ENCODE measurements around the gene YWHAQ. TPM values are rescaled to one million over a fixed set of nuclear protein-coding genes. Genes with fewer than 3 reads are reported as not detected.

The YWHAQ gene
- total RNA-seq, 1 donor: 242 TPM

- Histone ChIP-seq H3K36me3 (ENCODE audit: insufficient read depth, low read length) (peaks cover 6% of the 10 kb centered on the region), H3K27me3 (ENCODE audit: insufficient read depth, low read length) (no peaks in the 10 kb centered on the region), H3K9me3 (ENCODE audit: low read depth, low read length) (no peaks in the 10 kb centered on the region), H2AFZ (ENCODE audit: low read length) (no peak overlapping the region), H3K4me2 (ENCODE audit: insufficient read depth, low read length) (no peak overlapping the region), H4K20me1 (ENCODE audit: insufficient read depth, low read length) (no peaks in the 10 kb centered on the region), H3K27ac (ENCODE audit: low read depth, low read length) (no peak overlapping the region), H3K4me1 (ENCODE audit: insufficient read depth, low read length) (peaks cover 2% of the 10 kb centered on the region), H3K79me2 (ENCODE audit: insufficient read depth, low read length) (peaks cover 3% of the 10 kb centered on the region), H3K4me3 (ENCODE audit: insufficient read depth, low read length) (no peak overlapping the region)
- TF ChIP-seq CTCF (IDR thresholded peaks at IDR 0.05; ENCODE audit: extremely low read depth, low read depth, low read length): no peak
- no peak for DNase-seq (ENCODE audit: insufficient read length, low spot score, missing footprints)
These were observed 52.1 kb downstream of the YWHAQ start for GRCh38 chr2:9578467-9579235.

GRCh38 chr2:9574331-9574730 lies 56.5 kb downstream of the YWHAQ start:
- Histone ChIP-seq H3K27ac (ENCODE audit: low read depth, low read length) (no peak overlapping the region), H3K4me2 (ENCODE audit: insufficient read depth, low read length) (no peak overlapping the region), H3K36me3 (ENCODE audit: insufficient read depth, low read length) (no peaks in the 10 kb centered on the region), H3K4me3 (ENCODE audit: insufficient read depth, low read length) (no peak overlapping the region), H3K4me1 (ENCODE audit: insufficient read depth, low read length) (peaks cover 13% of the 10 kb centered on the region), H3K9me3 (ENCODE audit: low read depth, low read length) (no peaks in the 10 kb centered on the region), H2AFZ (ENCODE audit: low read length) (no peak overlapping the region), H4K20me1 (ENCODE audit: insufficient read depth, low read length) (no peaks in the 10 kb centered on the region), H3K79me2 (ENCODE audit: insufficient read depth, low read length) (no peaks in the 10 kb centered on the region), H3K27me3 (ENCODE audit: insufficient read depth, low read length) (no peaks in the 10 kb centered on the region)
- DNase-seq (ENCODE audit: insufficient read length, low spot score, missing footprints): no peak
- TF ChIP-seq CTCF (IDR thresholded peaks at IDR 0.05; ENCODE audit: extremely low read depth, low read depth, low read length): no peak

GRCh38 chr2:9573840-9574239 lies 57.0 kb downstream of the YWHAQ start:
- no peak for DNase-seq (ENCODE audit: insufficient read length, low spot score, missing footprints)
- Histone ChIP-seq H3K36me3 (ENCODE audit: insufficient read depth, low read length) (no peaks in the 10 kb centered on the region), H3K4me3 (ENCODE audit: insufficient read depth, low read length) (no peak overlapping the region), H2AFZ (ENCODE audit: low read length) (no peak overlapping the region), H3K79me2 (ENCODE audit: insufficient read depth, low read length) (no peaks in the 10 kb centered on the region), H3K27me3 (ENCODE audit: insufficient read depth, low read length) (no peaks in the 10 kb centered on the region), H3K4me2 (ENCODE audit: insufficient read depth, low read length) (no peak overlapping the region), H4K20me1 (ENCODE audit: insufficient read depth, low read length) (no peaks in the 10 kb centered on the region), H3K9me3 (ENCODE audit: low read depth, low read length) (no peaks in the 10 kb centered on the region), H3K27ac (ENCODE audit: low read depth, low read length) (no peak overlapping the region), H3K4me1 (ENCODE audit: insufficient read depth, low read length) (peaks cover 13% of the 10 kb centered on the region)
- TF ChIP-seq CTCF (IDR thresholded peaks at IDR 0.05; ENCODE audit: extremely low read depth, low read depth, low read length): no peak

- Histone ChIP-seq H3K27ac (ENCODE audit: low read depth, low read length) (no peak overlapping the region), H3K9me3 (ENCODE audit: low read depth, low read length) (no peaks in the 10 kb centered on the region), H4K20me1 (ENCODE audit: insufficient read depth, low read length) (no peaks in the 10 kb centered on the region), H3K79me2 (ENCODE audit: insufficient read depth, low read length) (no peaks in the 10 kb centered on the region), H3K27me3 (ENCODE audit: insufficient read depth, low read length) (no peaks in the 10 kb centered on the region), H3K4me3 (ENCODE audit: insufficient read depth, low read length) (no peak overlapping the region), H3K36me3 (ENCODE audit: insufficient read depth, low read length) (no peaks in the 10 kb centered on the region), H2AFZ (ENCODE audit: low read length) (no peak overlapping the region), H3K4me1 (ENCODE audit: insufficient read depth, low read length) (peaks cover 13% of the 10 kb centered on the region), H3K4me2 (ENCODE audit: insufficient read depth, low read length) (no peak overlapping the region)
- DNase-seq (ENCODE audit: insufficient read length, low spot score, missing footprints): peak; percentile 58
- TF ChIP-seq CTCF (IDR thresholded peaks at IDR 0.05; ENCODE audit: extremely low read depth, low read depth, low read length): no peak
These were observed 57.6 kb downstream of the YWHAQ start for GRCh38 chr2:9573013-9573720.

All from osteoblast (primary cell).